Measurements from ENCODE around the gene FLG. TPM values are rescaled to one million over a fixed set of nuclear protein-coding genes. Genes with fewer than 3 reads are reported as not detected.

The FLG gene
- total RNA-seq, 4 donors from 2014 or later, result under 0.01 TPM; not detected in 3

GRCh38 chr1:152356736-152357135 lies 31.7 kb upstream of the FLG start:
- Histone ChIP-seq H3K27ac (replicated peaks in 1 of 4) (no peak overlapping the region), H3K4me3 (no peak overlapping the region), H3K36me3 (peaks cover 0 to 8% (median 0%) of the 10 kb centered on the region in 4 donors), H3K9me3 (no peaks in the 10 kb centered on the region), H3K4me1 (no peaks in the 10 kb centered on the region), H3K27me3 (no peaks in the 10 kb centered on the region)
- 53% methylated on average over 1 of the region's 1 CpG for WGBS
- no peak for DNase-seq (ENCODE audit: extremely low spot score)
- no peak for TF ChIP-seq POLR2A (IDR thresholded peaks at IDR 0.05; ENCODE audit: low read depth)
- TF ChIP-seq EP300 (IDR thresholded peaks at IDR 0.05), result no peak
- TF ChIP-seq POLR2AphosphoS5 (IDR thresholded peaks at IDR 0.05), result no peak
- no peak for TF ChIP-seq CTCF (IDR thresholded peaks at IDR 0.05)
- intact Hi-C loops (cut with DNase I), result no loop called here

DNA sequence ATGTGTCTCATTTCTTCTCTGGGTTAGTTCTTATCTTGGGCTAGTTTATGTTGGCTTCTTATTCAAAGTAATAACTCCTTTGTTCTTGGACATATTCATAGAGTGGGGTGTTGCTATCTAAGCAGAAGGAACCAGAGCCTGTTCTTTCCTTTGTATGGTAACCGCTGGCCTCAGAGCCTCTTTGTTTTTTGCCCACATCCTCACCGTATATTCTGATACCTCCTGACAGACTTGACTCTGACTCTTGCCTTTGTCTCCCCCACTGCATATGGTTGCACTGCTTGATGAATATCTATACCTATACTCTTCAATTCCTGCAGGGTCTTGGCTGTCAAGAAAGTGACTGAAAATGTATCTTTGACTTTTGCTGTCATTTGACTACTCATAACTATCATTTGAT lies 24.6 kb upstream of the FLG start:
- no peak for TF ChIP-seq POLR2A (IDR thresholded peaks at IDR 0.05; ENCODE audit: low read depth)
- no peak for TF ChIP-seq CTCF (IDR thresholded peaks at IDR 0.05)
- no peak for TF ChIP-seq EP300 (IDR thresholded peaks at IDR 0.05)
- TF ChIP-seq POLR2AphosphoS5 (IDR thresholded peaks at IDR 0.05), result no peak
- DNase-seq (ENCODE audit: extremely low spot score), result no peak
- Histone ChIP-seq H3K4me1 (no peaks in the 10 kb centered on the region), H3K27me3 (no peaks in the 10 kb centered on the region), H3K9me3 (no peaks in the 10 kb centered on the region), H3K36me3 (peaks cover 0 to 15% (median 0%) of the 10 kb centered on the region in 4 donors), H3K4me3 (no peak overlapping the region), H3K27ac (replicated peaks in 1 of 4) (no peak overlapping the region)
- intact Hi-C loops (cut with DNase I), result loop anchor here (10.0 kb wide), 1 partner anchor 295 kb away; no protein-coding TSS in a partner anchor
- 83% methylated on average over 2 of the region's 2 CpGs for WGBS

GRCh38 chr1:152348447-152348846 lies 23.4 kb upstream of the FLG start:
- Histone ChIP-seq H3K4me3 (no peak overlapping the region), H3K27me3 (no peaks in the 10 kb centered on the region), H3K4me1 (no peaks in the 10 kb centered on the region), H3K36me3 (peaks cover 0 to 15% (median 0%) of the 10 kb centered on the region in 4 donors), H3K27ac (replicated peaks in 1 of 4) (no peak overlapping the region), H3K9me3 (no peaks in the 10 kb centered on the region)
- DNase-seq (ENCODE audit: extremely low spot score), result no peak
- 43% methylated on average over 1 of the region's 1 CpG for WGBS
- intact Hi-C loops (cut with DNase I), result loop anchor here (10.0 kb wide), 1 partner anchor 294 kb away; no protein-coding TSS in a partner anchor
- TF ChIP-seq POLR2A (IDR thresholded peaks at IDR 0.05; ENCODE audit: low read depth), result no peak
- TF ChIP-seq POLR2AphosphoS5 (IDR thresholded peaks at IDR 0.05), result no peak
- no peak for TF ChIP-seq CTCF (IDR thresholded peaks at IDR 0.05)
- no peak for TF ChIP-seq EP300 (IDR thresholded peaks at IDR 0.05)

- DNase-seq (ENCODE audit: extremely low spot score), result no peak
- Histone ChIP-seq H3K36me3 (peaks cover 0 to 9% (median 0%) of the 10 kb centered on the region in 4 donors), H3K27me3 (no peaks in the 10 kb centered on the region), H3K4me1 (no peaks in the 10 kb centered on the region), H3K9me3 (no peaks in the 10 kb centered on the region), H3K27ac (replicated peaks in 1 of 4) (no peak overlapping the region), H3K4me3 (no peak overlapping the region)
- intact Hi-C loops (cut with DNase I), result loop anchor here (10.0 kb wide), 1 partner anchor 292 kb away; no protein-coding TSS in a partner anchor
- 11% methylated on average over 8 of the region's 8 CpGs for WGBS
- TF ChIP-seq POLR2A (IDR thresholded peaks at IDR 0.05; ENCODE audit: low read depth) (no peak), EP300 (IDR thresholded peaks at IDR 0.05) (no peak), CTCF (IDR thresholded peaks at IDR 0.05) (peak; percentile 61 to 74 (median 68)), POLR2AphosphoS5 (IDR thresholded peaks at IDR 0.05) (no peak)
Observed at GRCh38 chr1:152347116-152347728, 22.2 kb upstream of the FLG start.

Measured in esophagus muscularis mucosa (tissue), 4 donors.